Measurements from ENCODE around the gene GOSR2.

The GOSR2 gene

GRCh38 chr17:46889992-46890564, 32.9 kb upstream of the GOSR2 start:
- H3K4me3 ChIP-seq (ENCODE audit: low read length), result no peak overlapping the region
- no peak for DNase-seq (ENCODE audit: low read depth, low spot score)

- no peak for DNase-seq (ENCODE audit: low read depth, low spot score)
- no peak overlapping the region for H3K4me3 ChIP-seq (ENCODE audit: low read length)
These were observed 32.3 kb upstream of the GOSR2 start for GRCh38 chr17:46890638-46891037.

GRCh38 chr17:46892192-46892703, 30.7 kb upstream of the GOSR2 start:
- no peak overlapping the region for H3K4me3 ChIP-seq (ENCODE audit: low read length)
- no peak for DNase-seq (ENCODE audit: low read depth, low spot score)

GRCh38 chr17:46894024-46894423, 28.9 kb upstream of the GOSR2 start:
- no peak overlapping the region for H3K4me3 ChIP-seq (ENCODE audit: low read length)
- DNase-seq (ENCODE audit: low read depth, low spot score), result no peak

GRCh38 chr17:46894476-46895151, 28.3 kb upstream of the GOSR2 start:
- no peak for DNase-seq (ENCODE audit: low read depth, low spot score)
- H3K4me3 ChIP-seq (ENCODE audit: low read length), result no peak overlapping the region

GRCh38 chr17:46895171-46895570, 27.8 kb upstream of the GOSR2 start:
- H3K4me3 ChIP-seq (ENCODE audit: low read length), result no peak overlapping the region
- DNase-seq (ENCODE audit: low read depth, low spot score), result no peak

GRCh38 chr17:46896991-46897390, 26.0 kb upstream of the GOSR2 start:
- no peak overlapping the region for H3K4me3 ChIP-seq (ENCODE audit: low read length)
- no peak for DNase-seq (ENCODE audit: low read depth, low spot score)

GRCh38 chr17:46898364-46898763, 24.6 kb upstream of the GOSR2 start:
- no peak overlapping the region for H3K4me3 ChIP-seq (ENCODE audit: low read length)
- no peak for DNase-seq (ENCODE audit: low read depth, low spot score)

GRCh38 chr17:46898860-46899259, 24.1 kb upstream of the GOSR2 start:
- DNase-seq (ENCODE audit: low read depth, low spot score), result no peak

GRCh38 chr17:46901291-46901690, 21.7 kb upstream of the GOSR2 start:
- H3K4me3 ChIP-seq (ENCODE audit: low read length), result no peak overlapping the region
- no peak for DNase-seq (ENCODE audit: low read depth, low spot score)

More at GRCh38 chr17:46898860-46899259, 24.1 kb upstream of the GOSR2 start:
- H3K4me3 ChIP-seq (ENCODE audit: low read length), result no peak overlapping the region

- no peak overlapping the region for H3K4me3 ChIP-seq (ENCODE audit: low read length)
- DNase-seq (ENCODE audit: low read depth, low spot score), result no peak
These were observed 18.9 kb upstream of the GOSR2 start for GRCh38 chr17:46903762-46904672.

- H3K4me3 ChIP-seq (ENCODE audit: low read length), result no peak overlapping the region
- no peak for DNase-seq (ENCODE audit: low read depth, low spot score)
These were observed 14.8 kb upstream of the GOSR2 start for GRCh38 chr17:46908068-46908737.

GRCh38 chr17:46910179-46910927, 12.6 kb upstream of the GOSR2 start:
- no peak overlapping the region for H3K4me3 ChIP-seq (ENCODE audit: low read length)
- no peak for DNase-seq (ENCODE audit: low read depth, low spot score)

GRCh38 chr17:46911311-46911710, 11.6 kb upstream of the GOSR2 start:
- no peak overlapping the region for H3K4me3 ChIP-seq (ENCODE audit: low read length)

GRCh38 chr17:46915596-46915995, 7.4 kb upstream of the GOSR2 start:
- no peak for DNase-seq (ENCODE audit: low read depth, low spot score)
- H3K4me3 ChIP-seq (ENCODE audit: low read length), result no peak overlapping the region

More at GRCh38 chr17:46911311-46911710, 11.6 kb upstream of the GOSR2 start:
- DNase-seq (ENCODE audit: low read depth, low spot score), result no peak

- no peak overlapping the region for H3K4me3 ChIP-seq (ENCODE audit: low read length)
- DNase-seq (ENCODE audit: low read depth, low spot score), result no peak
These were observed 6.7 kb upstream of the GOSR2 start for GRCh38 chr17:46916211-46916610.

- no peak for DNase-seq (ENCODE audit: low read depth, low spot score)
- no peak overlapping the region for H3K4me3 ChIP-seq (ENCODE audit: low read length)
These were observed 6.3 kb upstream of the GOSR2 start for GRCh38 chr17:46916623-46917022.

GRCh38 chr17:46917041-46917440, 5.9 kb upstream of the GOSR2 start:
- no peak for DNase-seq (ENCODE audit: low read depth, low spot score)
- H3K4me3 ChIP-seq (ENCODE audit: low read length), result no peak overlapping the region

GRCh38 chr17:46917516-46917915, 5.4 kb upstream of the GOSR2 start:
- no peak overlapping the region for H3K4me3 ChIP-seq (ENCODE audit: low read length)
- DNase-seq (ENCODE audit: low read depth, low spot score), result no peak

All from Jurkat, Clone E6-1 (cell line).